ENCODE measurements around the gene TMX4.

GRCh38 chr20:7938058-7938457 is 81.5 kb downstream of the TMX4 start:
- TF ChIP-seq POLR2A (IDR thresholded peaks at IDR 0.05; ENCODE audit: low read length) (no peak), GATA1 (IDR thresholded peaks at IDR 0.05; ENCODE audit: low read depth, low read length) (no peak)

Data from erythroblast (primary cell).